Islet precursor cell (in vitro differentiated cells): Measurements from ENCODE around the gene MTERF4.

ENCODE experiments used
- DNase-seq: peaks from one replicate; pipeline ENCODE4 v3.0.0-alpha.2; 2018

Gene MTERF4

DNA sequence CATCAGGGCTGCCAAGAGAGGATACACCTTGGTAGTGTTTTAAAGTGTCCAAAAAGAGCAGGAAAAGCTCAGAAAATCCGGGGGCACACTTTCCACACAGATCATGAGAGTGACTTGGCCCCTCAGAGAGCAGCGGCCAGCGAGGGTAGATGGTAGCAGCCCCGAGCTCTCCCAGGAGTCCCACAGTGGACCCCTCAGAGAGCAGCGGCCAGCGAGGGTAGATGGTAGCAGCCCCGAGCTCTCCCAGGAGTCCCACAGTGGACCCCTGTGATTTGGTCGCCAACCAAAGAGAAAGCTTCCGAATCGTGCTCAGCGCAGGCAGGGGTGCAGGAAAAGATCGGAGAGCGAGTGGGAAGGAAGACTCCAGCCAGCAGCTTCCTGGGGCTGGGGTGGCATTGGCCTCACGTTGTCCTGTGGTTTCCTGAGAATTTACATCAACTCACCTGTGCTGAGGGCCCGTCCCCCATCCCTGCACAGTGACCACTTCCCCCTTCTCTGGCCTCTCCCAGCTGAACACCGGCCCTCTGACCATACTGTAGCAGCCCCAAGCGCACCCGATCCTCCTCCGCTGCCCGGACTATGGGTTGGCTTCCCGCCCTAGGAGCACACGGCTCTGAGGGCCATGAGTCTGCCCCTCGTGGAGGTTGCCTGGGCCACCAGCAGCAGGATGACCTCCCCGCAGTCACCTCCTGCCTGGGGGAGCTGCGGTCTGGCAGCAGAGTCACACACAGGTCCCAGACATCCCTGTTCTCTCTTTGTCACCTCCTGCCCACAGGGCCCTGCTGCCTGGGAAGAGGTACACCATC lies 33.7 kb downstream of the MTERF4 start:
- DNase-seq, result peak; percentile 46

DNA sequence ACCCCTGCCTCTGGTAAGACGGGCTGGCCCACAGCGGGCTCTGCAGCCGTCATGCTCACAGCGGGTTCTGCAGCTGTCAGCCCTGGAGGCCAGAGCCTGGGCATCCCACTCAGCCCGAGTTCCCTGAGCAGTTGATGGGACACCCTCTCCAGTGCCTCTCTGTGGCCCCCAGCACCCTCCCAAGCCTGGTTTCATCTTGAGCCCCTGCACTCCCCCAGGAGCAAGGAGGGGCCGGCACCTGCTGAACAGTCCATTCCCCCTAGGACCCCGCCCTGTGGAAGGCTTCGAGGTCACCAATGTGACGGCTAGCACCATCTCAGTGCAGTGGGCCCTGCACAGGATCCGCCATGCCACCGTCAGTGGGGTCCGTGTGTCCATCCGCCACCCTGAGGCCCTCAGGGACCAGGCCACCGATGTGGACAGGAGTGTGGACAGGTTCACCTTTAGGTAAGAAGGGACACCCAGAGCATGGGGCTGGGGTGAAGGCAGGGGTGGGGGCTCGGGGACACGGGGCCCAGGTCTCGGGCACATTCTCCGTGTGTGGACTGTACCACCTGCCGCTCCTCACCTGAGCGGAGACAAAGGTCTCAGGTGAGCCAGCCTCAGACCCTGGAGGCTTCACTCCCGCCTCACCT lies 34.5 kb downstream of the MTERF4 start:
- DNase-seq, result peak; percentile 47

DNA sequence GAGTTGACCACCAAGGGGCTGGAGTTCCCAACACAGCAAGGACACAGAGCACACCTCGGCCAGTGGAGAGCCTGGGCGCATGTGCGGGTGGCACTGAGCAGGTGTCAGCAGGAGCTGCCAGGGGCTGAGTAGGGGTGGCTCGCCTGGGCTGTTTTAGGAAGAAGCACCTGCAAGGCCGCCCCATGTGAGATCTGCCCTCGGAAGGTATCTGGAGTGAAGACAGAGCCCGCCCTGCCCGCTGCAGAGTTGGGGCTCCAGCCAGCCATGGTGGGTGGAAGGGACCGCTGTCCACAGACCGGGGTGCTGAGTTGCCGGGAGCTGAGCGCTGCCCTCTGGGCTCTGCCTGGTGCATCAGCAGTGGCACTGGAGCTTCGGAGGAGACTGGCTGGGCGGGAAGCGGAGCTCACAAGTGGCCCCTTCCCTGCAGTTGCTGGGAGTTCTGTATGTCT lies 35.2 kb downstream of the MTERF4 start:
- peak; percentile 68 for DNase-seq

DNA sequence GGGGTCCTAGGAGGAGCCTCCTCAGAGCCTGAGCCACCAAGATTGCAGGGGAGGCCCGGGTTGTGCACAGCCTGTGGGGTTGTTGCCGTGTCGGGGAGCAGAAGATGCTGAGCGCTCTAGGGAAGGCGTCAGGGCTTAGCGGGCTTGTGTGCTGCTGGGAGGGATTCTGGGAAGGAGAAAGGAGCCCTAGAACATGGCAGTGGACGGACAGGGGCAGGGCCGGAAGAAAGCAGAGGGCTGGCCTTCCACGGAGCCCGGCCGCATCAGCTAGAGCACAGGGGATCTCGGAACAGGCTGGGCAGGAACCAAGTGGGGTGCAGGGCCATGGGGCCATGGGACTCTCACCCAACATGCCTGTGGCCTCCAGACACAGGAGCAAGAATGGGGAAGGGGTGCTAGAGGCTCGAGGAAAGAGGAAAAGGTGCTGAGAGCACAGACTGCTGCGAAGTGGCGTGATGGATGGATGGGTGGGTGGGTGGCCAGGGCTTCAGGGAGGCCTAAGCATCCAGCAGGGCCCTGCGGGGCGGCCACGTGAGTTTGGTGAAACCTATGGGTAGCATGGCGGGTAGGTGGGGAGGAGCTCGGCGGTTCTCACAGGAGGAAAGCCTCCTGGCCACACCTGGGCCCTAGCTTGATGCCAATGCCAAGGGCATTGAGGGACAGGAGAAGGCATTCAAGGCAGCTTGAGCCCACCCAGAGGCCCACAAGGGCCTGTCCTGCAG lies 35.8 kb downstream of the MTERF4 start:
- peak; percentile 51 for DNase-seq

DNA sequence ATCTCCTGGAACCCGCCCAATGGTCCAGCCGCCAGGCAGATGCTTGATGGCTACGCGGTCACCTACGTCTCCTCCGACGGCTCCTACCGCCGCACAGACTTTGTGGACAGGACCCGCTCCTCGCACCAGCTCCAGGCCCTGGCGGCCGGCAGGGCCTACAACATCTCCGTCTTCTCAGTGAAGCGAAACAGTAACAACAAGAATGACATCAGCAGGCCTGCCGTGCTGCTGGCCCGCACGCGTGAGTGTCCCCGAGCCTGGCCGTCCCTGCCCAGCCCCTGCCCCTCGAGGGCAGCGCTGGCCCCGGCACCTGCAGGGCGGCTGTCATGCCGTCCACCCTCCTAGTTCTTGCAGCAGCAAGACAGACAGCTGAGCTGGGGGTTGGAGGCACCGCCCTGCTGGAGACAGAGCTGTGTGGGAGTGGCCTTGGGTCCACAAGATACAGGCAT lies 36.7 kb downstream of the MTERF4 start:
- DNase-seq, result peak; percentile 48

DNA sequence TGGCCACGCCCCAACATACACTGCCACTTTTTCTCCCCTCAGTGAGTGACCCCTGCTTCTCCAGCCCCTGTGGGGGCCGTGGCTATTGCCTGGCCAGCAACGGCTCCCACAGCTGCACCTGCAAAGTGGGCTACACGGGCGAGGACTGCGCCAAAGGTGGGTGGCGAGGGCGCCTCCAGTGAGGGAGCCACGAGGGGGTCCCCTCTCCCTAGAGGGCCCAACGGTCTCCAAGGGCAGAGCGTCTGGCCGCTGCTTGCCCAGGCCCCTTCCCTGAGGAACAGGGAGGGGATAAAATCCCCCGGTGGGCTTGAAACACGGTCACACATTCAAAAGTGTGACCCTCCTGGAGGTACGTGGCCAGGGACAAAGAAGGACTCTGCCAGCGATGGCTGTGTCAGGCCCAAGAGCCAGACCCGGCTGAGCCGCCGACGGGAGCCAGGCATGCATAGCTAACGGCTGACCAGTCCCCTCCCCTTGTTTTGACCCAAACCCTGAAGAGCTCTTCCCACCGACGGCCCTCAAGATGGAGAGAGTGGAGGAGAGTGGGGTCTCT lies 37.2 kb downstream of the MTERF4 start:
- DNase-seq, result no peak

GRCh38 chr2:241064008-241064801 lies 37.9 kb downstream of the MTERF4 start:
- DNase-seq, result peak; percentile 56

DNA sequence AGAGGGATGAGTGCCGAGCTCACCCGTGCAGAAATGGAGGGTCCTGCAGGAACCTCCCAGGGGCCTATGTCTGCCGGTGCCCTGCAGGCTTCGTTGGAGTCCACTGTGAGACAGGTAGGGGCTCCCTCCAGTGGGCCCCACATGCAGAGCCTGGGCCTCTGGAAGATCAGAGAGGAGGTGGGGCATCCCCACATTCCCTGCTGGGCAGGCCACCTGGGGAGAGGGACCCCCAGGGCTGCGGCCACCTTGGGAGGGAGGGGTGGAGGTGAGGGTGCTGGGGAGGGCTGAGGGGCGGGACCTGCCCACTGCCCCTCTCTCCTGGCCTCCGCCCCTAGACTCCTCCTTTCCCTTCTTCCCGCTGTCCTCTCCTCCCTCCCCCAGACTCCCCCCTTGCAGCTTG lies 38.5 kb downstream of the MTERF4 start:
- DNase-seq, result no peak

- no peak for DNase-seq
These were observed 39.0 kb downstream of the MTERF4 start for GRCh38 chr2:241063093-241063551.

DNA sequence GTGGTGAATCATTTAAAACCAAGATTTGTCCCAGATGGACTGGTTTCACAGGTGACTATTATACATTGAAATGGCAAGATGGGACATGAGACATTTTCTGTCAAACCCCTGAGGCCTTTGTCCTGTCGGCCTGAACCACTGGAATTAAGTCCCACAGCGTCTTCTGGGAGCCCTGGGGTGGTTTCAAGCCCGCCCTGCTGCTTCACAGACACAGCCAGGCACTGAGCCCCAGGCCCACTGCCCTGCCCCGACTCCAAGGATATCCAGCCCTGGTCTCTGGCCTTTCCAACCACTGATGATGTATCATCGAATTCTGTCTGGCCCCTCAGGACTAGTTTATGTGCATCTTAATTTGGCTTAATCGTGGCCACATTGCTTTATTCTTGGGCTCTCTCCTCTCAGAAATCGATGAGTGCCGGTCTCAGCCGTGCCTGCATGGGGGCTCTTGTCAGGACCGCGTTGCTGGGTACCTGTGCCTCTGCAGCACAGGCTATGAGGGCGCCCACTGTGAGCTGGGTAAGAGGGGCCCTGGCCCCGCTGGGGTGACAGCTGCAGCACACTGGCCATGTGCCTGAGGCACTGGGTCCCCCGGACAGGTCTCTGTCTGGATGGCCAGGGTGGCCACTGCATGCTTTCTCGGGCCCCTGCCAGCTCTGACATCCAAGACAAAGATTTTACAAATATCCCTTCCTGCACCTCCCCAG lies 39.5 kb downstream of the MTERF4 start:
- DNase-seq, result peak; percentile 58

DNA sequence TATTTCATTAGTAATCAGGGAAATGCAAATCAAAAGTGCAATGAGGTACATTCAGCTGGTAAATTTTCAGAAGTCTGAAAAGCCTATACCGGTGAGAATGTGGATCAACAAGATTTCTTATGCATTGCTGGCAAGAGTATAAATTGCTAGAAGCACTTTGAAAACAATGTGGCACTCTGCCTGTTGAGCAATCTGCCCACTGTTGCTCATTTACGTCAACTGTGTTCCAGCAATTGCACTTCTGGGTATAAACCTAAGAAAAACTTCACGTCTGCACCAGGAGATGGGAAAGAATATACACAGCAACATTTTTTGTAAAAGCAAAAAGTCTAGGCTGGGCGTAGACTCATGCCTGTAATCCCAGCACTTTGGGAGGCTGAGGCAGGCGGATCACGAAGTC lies 40.8 kb downstream of the MTERF4 start:
- no peak for DNase-seq

GRCh38 chr2:241053576-241054251 lies 48.4 kb downstream of the MTERF4 start:
- DNase-seq, result no peak

GRCh38 chr2:241052677-241053360 lies 49.3 kb downstream of the MTERF4 start:
- no peak for DNase-seq

GRCh38 chr2:241051578-241052487 lies 50.3 kb downstream of the MTERF4 start:
- no peak for DNase-seq

- DNase-seq, result no peak
These were observed 51.2 kb downstream of the MTERF4 start for GRCh38 chr2:241050624-241051577.

GRCh38 chr2:241049739-241050623 lies 52.1 kb downstream of the MTERF4 start:
- peak; percentile 83 for DNase-seq

DNA sequence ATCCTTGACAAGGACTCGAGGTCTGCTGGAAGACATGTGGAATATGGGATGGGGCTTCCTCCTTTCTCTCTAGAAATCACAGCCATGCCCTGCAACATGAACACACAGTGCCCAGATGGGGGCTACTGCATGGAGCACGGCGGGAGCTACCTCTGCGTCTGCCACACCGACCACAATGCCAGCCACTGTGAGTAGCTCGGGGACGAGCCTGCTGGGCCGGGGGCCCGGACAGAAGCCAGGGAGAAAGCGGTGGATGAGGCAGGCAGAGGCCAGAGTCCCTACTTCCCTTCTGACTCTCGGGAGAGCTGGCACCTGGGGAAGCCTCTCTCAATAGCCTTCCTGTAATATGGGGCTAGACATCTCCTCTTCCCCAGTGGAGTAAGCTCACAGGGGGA lies 53.1 kb downstream of the MTERF4 start:
- no peak for DNase-seq
